Psoas muscle (tissue), 8 donors: ENCODE results near the gene POLR3K. TPM values are rescaled to one million over a fixed set of nuclear protein-coding genes. Genes with fewer than 3 reads are reported as not detected.
"Not testable (repeated sequence)": the region's sequence is repeated elsewhere in the genome, so short reads cannot be mapped to it uniquely, and the experiment has no call there.

Experiments used
- ATAC-seq, 4 donors: fragments of 200-7000 bp; cut with Tn5 transposase; one replicate each; pipeline ENCODE4 v1.9.1; 2020; ENCODE audit warnings: moderate library complexity in 3 of 4, mild to moderate bottlenecking in 2 of 4
- DNase-seq, 2 donors: peaks; one replicate each; pipeline ENCODE4 v3.0.0-alpha.2; 2020
- H3K27ac ChIP-seq: fragments of 200-600 bp; one replicate; pipeline ENCODE4 v1.8.0; 2022
- H3K27me3 ChIP-seq, 3 donors: fragments of 200-600 bp in 1 of 3; one replicate each; pipeline versions ENCODE4 v1.6.1 to v1.8.0; 2013 to 2022; ENCODE audit warnings: low read length in 2 of 3, mild to moderate bottlenecking in 2 of 3, moderate library complexity in 1 of 3; ENCODE audit not compliant: insufficient read depth in 3 of 3
- H3K36me3 ChIP-seq, 2 donors: fragments of 200-600 bp in 1 of 2; one replicate each; pipeline versions ENCODE4 v1.6.1 to v1.8.0; 2013 to 2022; ENCODE audit warnings: low read depth in 1 of 2, mild to moderate bottlenecking in 1 of 2, moderate library complexity in 1 of 2; ENCODE audit not compliant: insufficient read depth in 1 of 2
- H3K4me1 ChIP-seq: fragments of 200-600 bp; one replicate; pipeline ENCODE4 v1.8.0; 2022
- H3K4me3 ChIP-seq: fragments of 200-600 bp; one replicate; pipeline ENCODE4 v1.8.0; 2022; ENCODE audit warnings: mild to moderate bottlenecking
- H3K9me3 ChIP-seq: fragments of 200-600 bp; one replicate; pipeline ENCODE4 v1.8.0; 2022
- WGBS, 3 donors: extraction: QIAGEN DNeasy Blood & Tissue Kit; methylation state at CpG; one replicate each; pipeline versions ENCODE4 v1.1.6 to v1.1.7; 2013; 5-methylcytosine and 5-hydroxymethylcytosine counted together
- intact Hi-C, 2 donors: fragments of 100-400 bp; cut with DNase I; formaldehyde crosslinking; loops; one replicate each; pipeline versions ENCODE4 v1.11.0 to v1.14.2; 2022
- polyA plus RNA-seq, 3 donors: library from polyadenylated mRNA; stranded (reverse); fragments of 200-250 nt; gene quantifications; one replicate each; pipeline ENCODE4 v1.2.3, GENCODE V29; 2013
- total RNA-seq, 4 donors: library from RNA; stranded (reverse); fragmentation: NEBNext Ultra II Directional in 2 of 4; extraction: Animal tissue kit (Norgen Biotek cat#: 25700) in 2 of 4; gene quantifications; one replicate each; pipeline versions ENCODE4 v1.2.1 to v1.2.4, GENCODE V29; 2021 to 2023
- TF ChIP-seq, protein P1 (sequence below): fragments of 200-600 bp; IDR thresholded peaks from one replicate; pipeline ENCODE4 v1.8.0; 2022; ENCODE audit warnings: antibody characterized with exemption
- donor health status: healthy with polysubstance abuse.
- donor health status: DM: no; HTN: no; CAD: no; lungs with moderate emphysema.
- donor health status: Bipolar disorder and iron deficiency.
- donor health status: healthy.
- donor health status: DM: yes; HTN: yes; CAD: no.
- donor health status: DM: no; HTN: no; CAD: no.
- donor health status: DM: no; HTN: no; CAD: no.
- donor health status: DM: yes; HTN: yes; CAD: no.

The POLR3K gene
- total and polyA plus RNA-seq, 7 donors: 5.8 to 17.5 (median 10.9) TPM

DNA sequence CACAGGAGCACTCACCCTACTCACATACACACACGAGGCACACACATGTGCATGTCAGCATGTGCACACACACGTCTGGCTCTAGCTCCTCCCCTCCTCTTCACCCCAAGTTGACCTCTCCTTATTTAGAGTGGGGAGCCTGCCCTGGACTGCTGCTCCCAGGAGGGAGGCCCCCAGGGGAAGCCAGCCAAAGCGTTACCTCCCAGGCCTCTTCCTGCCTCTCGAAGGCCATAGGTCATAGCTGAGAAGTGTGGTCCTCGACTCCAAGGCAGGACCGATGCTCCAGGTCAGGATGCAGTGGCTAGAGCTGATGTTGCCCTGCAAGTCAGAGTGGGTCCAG, 18.8 kb downstream of the POLR3K start:
- Histone ChIP-seq H3K27me3 (no peaks in the 10 kb centered on the region), H3K36me3 (no peaks in the 10 kb centered on the region), H3K9me3 (no peaks in the 10 kb centered on the region), H3K27ac (no peak overlapping the region), H3K4me1 (no peaks in the 10 kb centered on the region), H3K4me3 (no peak overlapping the region)
- WGBS, 3 donors: 44 to 56% (median 52%) methylated on average over 6 of the region's 6 CpGs
- ATAC-seq: no peak
- TF ChIP-seq, protein P1, sequence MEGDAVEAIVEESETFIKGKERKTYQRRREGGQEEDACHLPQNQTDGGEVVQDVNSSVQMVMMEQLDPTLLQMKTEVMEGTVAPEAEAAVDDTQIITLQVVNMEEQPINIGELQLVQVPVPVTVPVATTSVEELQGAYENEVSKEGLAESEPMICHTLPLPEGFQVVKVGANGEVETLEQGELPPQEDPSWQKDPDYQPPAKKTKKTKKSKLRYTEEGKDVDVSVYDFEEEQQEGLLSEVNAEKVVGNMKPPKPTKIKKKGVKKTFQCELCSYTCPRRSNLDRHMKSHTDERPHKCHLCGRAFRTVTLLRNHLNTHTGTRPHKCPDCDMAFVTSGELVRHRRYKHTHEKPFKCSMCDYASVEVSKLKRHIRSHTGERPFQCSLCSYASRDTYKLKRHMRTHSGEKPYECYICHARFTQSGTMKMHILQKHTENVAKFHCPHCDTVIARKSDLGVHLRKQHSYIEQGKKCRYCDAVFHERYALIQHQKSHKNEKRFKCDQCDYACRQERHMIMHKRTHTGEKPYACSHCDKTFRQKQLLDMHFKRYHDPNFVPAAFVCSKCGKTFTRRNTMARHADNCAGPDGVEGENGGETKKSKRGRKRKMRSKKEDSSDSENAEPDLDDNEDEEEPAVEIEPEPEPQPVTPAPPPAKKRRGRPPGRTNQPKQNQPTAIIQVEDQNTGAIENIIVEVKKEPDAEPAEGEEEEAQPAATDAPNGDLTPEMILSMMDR: no peak
- no peak for DNase-seq
- intact Hi-C loops: no loop called here

DNA sequence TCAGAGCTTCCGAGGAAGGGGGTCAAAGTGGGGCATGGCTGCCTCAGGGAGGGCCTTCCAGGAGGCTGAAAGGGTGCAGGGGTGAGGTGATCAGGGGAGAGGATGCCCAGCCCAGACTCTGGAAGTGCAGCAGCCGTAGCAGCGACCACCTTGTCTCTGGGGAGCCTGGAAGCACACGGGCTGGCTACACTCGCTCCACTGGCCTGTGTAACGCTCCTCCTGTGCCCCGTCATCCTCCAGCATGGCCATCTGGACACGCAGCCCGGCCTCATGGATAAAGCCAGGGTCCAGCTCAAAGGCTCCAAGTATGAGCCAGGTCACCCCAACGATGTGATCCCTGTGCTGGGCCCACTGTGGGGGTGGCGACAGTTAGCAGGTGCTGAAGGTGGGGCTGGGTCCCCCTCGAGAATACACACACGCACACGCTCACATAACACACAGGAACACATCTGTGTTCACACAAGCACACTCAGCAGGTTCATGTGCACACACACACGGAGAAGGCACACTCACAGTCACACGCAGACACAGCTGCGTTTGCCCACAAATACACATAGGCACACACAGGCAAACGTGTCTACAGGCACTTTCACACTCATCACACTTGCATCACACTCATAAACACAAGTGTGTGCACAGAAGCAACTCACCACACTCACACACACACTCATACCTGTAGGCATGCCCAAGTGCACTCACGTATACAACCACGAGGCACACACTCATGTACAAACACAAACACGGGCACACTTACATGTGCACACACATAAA, 19.3 kb downstream of the POLR3K start:
- intact Hi-C loops: no loop called here
- TF ChIP-seq, protein P1: no peak
- Histone ChIP-seq H3K27ac (no peak overlapping the region), H3K9me3 (no peaks in the 10 kb centered on the region), H3K4me1 (no peaks in the 10 kb centered on the region), H3K36me3 (no peaks in the 10 kb centered on the region), H3K4me3 (no peak overlapping the region), H3K27me3 (no peaks in the 10 kb centered on the region)
- DNase-seq (no peak), ATAC-seq (no peak)
- WGBS, 3 donors: 74 to 82% (median 78%) methylated on average over 21 of the region's 21 CpGs

DNA sequence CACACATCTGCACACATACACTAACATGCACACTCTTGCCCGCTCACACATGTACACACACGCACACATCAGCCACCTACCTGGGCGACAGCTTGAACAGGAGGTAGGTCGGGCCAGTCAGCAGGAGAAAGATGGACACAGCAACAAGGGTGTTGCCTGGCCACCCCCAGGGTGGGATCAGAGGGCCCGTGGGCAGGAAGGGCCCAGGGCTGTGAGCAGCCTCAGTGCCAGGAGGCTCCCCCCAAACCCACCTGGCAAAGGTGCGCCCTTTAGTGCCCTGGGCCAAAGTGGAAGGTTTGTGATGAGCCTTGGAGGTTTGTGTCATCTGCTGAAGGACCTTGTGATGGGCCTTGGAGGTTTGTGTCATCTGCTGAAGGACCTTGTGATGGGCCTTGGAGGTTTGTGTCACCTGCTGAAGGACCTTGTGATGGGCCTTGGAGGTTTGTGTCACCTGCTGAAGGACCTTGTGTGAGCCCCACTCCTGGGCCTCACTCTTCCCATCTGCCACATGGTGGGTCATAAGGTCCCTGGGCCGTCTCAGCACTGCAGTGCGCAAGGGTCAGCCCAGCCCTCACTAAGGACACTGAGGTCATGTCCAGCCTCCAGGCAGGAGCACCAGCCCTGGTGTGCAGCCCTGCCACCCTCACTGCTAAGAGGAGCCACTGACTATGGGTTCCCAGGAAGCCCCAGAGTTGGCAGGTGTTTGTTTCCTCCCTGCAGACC, 20.1 kb downstream of the POLR3K start:
- H3K4me1 ChIP-seq, H3K36me3 ChIP-seq, H3K27me3 ChIP-seq, intact Hi-C loops, H3K4me3 ChIP-seq, H3K9me3 ChIP-seq, H3K27ac ChIP-seq, ATAC-seq, DNase-seq: not testable (repeated sequence)
- 72 to 81% (median 80%) methylated on average over 4 of the region's 8 CpGs for WGBS, 3 donors

DNA sequence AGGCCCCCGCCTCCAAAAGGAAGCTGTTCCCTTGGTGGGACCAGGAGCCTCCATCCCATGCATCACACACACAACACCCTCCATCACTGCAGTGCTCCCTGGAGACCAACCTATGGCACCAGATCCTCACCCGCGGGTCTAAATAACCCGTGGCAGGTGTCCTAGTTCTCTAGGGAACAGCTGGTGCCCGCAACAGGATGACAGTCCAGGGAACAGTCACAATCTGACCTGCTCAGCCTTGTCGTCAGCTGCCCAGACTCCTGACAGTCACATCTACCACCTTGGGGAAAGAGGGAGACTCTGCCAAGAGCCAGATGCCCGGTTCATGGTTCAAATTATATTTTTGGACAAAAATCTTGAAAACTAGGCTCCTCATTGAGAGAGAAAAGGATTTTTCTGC, 22.8 kb downstream of the POLR3K start:
- not testable (repeated sequence) for DNase-seq
- peak in 3 of 4 donors; percentile 41 to 61 (median 50) for ATAC-seq

DNA sequence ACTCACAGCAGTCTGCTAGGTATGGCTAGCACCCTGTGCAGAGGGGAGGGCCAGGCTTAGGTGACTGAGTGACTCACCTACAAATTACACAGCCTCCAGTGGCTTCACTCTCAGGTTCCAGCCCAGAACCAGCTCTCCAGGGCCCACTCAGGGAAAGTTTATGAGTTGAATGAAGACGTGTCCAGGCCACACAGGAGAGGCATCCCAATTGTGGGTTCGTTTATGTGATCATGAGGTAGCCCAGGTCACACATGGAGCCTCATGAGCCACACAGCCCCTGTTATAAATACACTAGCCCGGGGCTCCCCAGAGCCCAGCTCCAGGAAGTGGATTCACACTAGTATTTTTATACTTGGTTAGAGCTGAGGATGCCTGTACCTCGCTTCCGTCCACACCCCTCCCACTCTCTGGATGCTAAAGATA, 27.5 kb downstream of the POLR3K start:
- H3K9me3 ChIP-seq, ATAC-seq, H3K4me3 ChIP-seq, H3K27ac ChIP-seq, H3K27me3 ChIP-seq, H3K4me1 ChIP-seq, intact Hi-C loops, H3K36me3 ChIP-seq, DNase-seq: not testable (repeated sequence)
- 42 to 54% (median 52%) methylated on average over 2 of the region's 5 CpGs for WGBS, 3 donors

More for the DNA sequence above, 22.8 kb downstream of the POLR3K start:
- H3K27me3 ChIP-seq, H3K9me3 ChIP-seq, H3K27ac ChIP-seq, intact Hi-C loops, H3K36me3 ChIP-seq, H3K4me3 ChIP-seq, H3K4me1 ChIP-seq: not testable (repeated sequence)
- WGBS, 3 donors: 20 to 38% (median 23%) methylated on average over 4 to 6 of the region's 7 CpGs

DNA sequence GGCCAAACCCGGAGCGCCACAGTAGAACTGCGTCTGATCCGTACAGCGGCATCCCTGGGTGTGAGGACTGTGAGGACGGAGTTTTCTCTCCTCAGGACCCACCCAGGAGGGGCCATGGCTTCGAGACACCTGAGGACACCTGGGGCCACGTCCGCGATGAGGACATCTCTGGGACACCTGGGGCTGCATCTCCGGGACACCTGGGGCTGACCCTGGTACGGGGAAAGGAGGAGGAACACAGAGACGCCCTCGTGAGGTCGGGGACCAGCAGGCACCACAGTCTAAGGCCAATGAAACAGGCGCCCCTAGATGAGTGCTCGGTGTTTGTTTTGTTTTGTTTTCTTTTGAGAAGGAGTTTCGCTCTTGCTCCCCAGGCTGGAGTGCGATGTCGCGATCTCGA, 29.3 kb downstream of the POLR3K start:
- H3K4me3 ChIP-seq, DNase-seq, H3K9me3 ChIP-seq, ATAC-seq, H3K27me3 ChIP-seq, H3K36me3 ChIP-seq, H3K4me1 ChIP-seq, H3K27ac ChIP-seq, intact Hi-C loops: not testable (repeated sequence)
- 79 to 95% (median 86%) methylated on average over 10 to 16 of the region's 22 CpGs for WGBS, 3 donors

DNA sequence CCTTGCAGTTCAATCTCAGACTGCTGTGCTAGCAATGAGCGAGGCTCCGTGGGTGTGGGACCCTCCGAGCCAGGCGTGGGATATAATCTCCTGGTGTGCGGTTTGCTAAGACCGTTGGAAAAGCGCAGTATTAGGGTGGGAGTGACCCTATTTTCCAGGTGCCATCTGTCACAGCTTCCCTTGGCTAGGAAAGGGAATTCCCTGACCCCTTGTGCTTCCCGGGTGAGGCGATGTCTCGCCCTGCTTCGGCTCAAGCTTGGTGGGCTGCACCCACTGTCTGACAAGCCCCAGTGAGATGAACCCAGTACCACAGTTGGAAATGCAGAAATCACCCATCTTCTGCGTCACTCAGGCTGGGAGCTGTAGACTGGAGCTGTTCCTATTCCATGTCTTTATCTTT, 32.5 kb downstream of the POLR3K start:
- intact Hi-C loops, H3K4me1 ChIP-seq, H3K36me3 ChIP-seq, DNase-seq, H3K27ac ChIP-seq, H3K9me3 ChIP-seq, H3K27me3 ChIP-seq, H3K4me3 ChIP-seq, ATAC-seq: not testable (repeated sequence)
- 85 to 88% (median 85%) methylated on average over 12 of the region's 12 CpGs for WGBS, 3 donors

DNA sequence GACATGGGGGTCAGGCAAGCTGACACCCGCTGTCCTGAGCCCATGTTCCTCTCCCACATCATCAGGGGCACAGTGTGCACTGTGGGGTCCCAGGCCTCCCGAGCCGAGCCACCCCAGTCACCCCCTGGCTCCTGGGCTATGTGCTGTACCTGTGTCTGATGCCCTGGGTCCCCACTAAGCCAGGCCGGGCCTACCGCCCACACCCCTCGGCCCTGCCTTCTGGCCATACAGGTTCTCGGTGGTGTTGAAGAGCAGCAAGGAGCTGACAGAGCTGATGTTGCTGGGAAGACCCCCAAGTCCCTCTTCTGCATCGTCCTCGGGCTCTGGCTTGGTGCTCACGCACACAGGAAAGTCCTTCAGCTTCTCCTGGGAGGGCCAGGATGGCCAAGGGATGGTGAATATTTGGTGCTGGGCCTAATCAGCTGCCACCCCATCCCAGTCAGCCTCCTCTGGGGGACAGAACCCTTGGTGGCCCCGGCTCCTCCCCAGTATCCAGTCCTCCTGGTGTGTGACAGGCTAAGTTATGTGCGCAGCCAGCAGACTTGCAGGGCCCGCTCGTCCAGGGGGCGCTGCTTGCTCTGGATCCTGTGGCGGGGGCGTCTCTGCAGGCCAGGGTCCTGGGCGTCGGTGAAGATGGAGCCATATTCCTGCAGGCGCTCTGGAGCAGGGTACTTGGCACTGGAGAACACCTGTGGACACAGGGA, 36.2 kb downstream of the POLR3K start:
- H3K4me3 ChIP-seq, H3K36me3 ChIP-seq, H3K27ac ChIP-seq, H3K27me3 ChIP-seq, H3K4me1 ChIP-seq, intact Hi-C loops, H3K9me3 ChIP-seq, ATAC-seq: not testable (repeated sequence)
- DNase-seq: peak in 1 of 2 donors; percentile 46
- 85 to 89% (median 88%) methylated on average over 8 to 19 of the region's 20 CpGs for WGBS, 3 donors
